DOHH2 (cell line): ENCODE measurements around the gene GAST.

Experiments used
- CTCF ChIP-seq: fragments of 200-600 bp; sonication (generic); IDR thresholded peaks from one replicate; pipeline ENCODE4 v1.5.1; 2014; ENCODE audit warnings: antibody characterized with exemption, mild to moderate bottlenecking, low read depth, low read length; ENCODE audit not compliant: poor library complexity, severe bottlenecking
- EZH2phosphoT487 ChIP-seq: fragments of 200-600 bp; sonication (generic); IDR thresholded peaks from 2 replicates; pipeline ENCODE4 v1.6.1; 2017; ENCODE audit warnings: borderline replicate concordance, mild to moderate bottlenecking, antibody characterized with exemption, low read length, moderate library complexity, mixed read lengths

- TF ChIP-seq CTCF = no peak
- TF ChIP-seq EZH2phosphoT487 = no peak
Observed at GRCh38 chr17:41754066-41754465, 41.9 kb downstream of the GAST start.
